Measurements from ENCODE around the gene LTBP3. TPM values are rescaled to one million over a fixed set of nuclear protein-coding genes. Genes with fewer than 3 reads are reported as not detected.

The LTBP3 gene
- total and polyA plus RNA-seq, 2 of the 13 experiments (the other 11 are each of a cell fraction or from before 2014, with no cell fraction given) = 12.2 to 68.1 TPM

- TF ChIP-seq, protein P1, sequence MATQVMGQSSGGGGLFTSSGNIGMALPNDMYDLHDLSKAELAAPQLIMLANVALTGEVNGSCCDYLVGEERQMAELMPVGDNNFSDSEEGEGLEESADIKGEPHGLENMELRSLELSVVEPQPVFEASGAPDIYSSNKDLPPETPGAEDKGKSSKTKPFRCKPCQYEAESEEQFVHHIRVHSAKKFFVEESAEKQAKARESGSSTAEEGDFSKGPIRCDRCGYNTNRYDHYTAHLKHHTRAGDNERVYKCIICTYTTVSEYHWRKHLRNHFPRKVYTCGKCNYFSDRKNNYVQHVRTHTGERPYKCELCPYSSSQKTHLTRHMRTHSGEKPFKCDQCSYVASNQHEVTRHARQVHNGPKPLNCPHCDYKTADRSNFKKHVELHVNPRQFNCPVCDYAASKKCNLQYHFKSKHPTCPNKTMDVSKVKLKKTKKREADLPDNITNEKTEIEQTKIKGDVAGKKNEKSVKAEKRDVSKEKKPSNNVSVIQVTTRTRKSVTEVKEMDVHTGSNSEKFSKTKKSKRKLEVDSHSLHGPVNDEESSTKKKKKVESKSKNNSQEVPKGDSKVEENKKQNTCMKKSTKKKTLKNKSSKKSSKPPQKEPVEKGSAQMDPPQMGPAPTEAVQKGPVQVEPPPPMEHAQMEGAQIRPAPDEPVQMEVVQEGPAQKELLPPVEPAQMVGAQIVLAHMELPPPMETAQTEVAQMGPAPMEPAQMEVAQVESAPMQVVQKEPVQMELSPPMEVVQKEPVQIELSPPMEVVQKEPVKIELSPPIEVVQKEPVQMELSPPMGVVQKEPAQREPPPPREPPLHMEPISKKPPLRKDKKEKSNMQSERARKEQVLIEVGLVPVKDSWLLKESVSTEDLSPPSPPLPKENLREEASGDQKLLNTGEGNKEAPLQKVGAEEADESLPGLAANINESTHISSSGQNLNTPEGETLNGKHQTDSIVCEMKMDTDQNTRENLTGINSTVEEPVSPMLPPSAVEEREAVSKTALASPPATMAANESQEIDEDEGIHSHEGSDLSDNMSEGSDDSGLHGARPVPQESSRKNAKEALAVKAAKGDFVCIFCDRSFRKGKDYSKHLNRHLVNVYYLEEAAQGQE (IDR thresholded peaks at IDR 0.05; ENCODE audit: borderline replicate concordance in 1 of 2, low read depth in 1 of 2, low read length in 2 of 2) = no peak
- no peak for TF ChIP-seq CBX5 (CRISPR knock-in tag; IDR thresholded peaks at IDR 0.05; ENCODE audit: borderline replicate concordance)
- TF ChIP-seq U2AF2 (IDR thresholded peaks at IDR 0.05; ENCODE audit: low read depth, low read length) = no peak
- no peak for TF ChIP-seq KLF6 (CRISPR knock-in tag; IDR thresholded peaks at IDR 0.05)
- TF ChIP-seq, protein P2, sequence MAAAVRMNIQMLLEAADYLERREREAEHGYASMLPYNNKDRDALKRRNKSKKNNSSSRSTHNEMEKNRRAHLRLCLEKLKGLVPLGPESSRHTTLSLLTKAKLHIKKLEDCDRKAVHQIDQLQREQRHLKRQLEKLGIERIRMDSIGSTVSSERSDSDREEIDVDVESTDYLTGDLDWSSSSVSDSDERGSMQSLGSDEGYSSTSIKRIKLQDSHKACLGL (CRISPR knock-in tag; IDR thresholded peaks at IDR 0.05) = no peak
- TF ChIP-seq, protein P3, sequence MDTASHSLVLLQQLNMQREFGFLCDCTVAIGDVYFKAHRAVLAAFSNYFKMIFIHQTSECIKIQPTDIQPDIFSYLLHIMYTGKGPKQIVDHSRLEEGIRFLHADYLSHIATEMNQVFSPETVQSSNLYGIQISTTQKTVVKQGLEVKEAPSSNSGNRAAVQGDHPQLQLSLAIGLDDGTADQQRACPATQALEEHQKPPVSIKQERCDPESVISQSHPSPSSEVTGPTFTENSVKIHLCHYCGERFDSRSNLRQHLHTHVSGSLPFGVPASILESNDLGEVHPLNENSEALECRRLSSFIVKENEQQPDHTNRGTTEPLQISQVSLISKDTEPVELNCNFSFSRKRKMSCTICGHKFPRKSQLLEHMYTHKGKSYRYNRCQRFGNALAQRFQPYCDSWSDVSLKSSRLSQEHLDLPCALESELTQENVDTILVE (CRISPR knock-in tag; IDR thresholded peaks at IDR 0.05) = no peak
- TF ChIP-seq KMT2B (CRISPR knock-in tag; IDR thresholded peaks at IDR 0.05) = no peak
- no peak for TF ChIP-seq ZNF275 (CRISPR knock-in tag; IDR thresholded peaks at IDR 0.05; ENCODE audit: borderline replicate concordance)
Observed at GRCh38 chr11:65562020-65562419, 3.9 kb upstream of the LTBP3 start (continued).
